ENCODE measurements around the gene PHOX2B.

GRCh38 chr4:41745292-41746024, 3.1 kb downstream of the PHOX2B start:
- no peak for TF ChIP-seq CTCF (IDR thresholded peaks at IDR 0.05; ENCODE audit: low read depth, low read length, missing input control)
- no peak for TF ChIP-seq YY1 (IDR thresholded peaks at IDR 0.05)
- TF ChIP-seq MAX (IDR thresholded peaks at IDR 0.05): no peak
- TF ChIP-seq EGR1 (IDR thresholded peaks at IDR 0.05; ENCODE audit: low read depth in 2 of 2): no peak
- TF ChIP-seq REST (IDR thresholded peaks at IDR 0.05): no peak
- TF ChIP-seq FOXA1 (IDR thresholded peaks at IDR 0.05): no peak
- no peak for TF ChIP-seq ZBTB33 (IDR thresholded peaks at IDR 0.05)
- no peak for TF ChIP-seq GABPA (IDR thresholded peaks at IDR 0.05 in 1 of 2, conservative IDR thresholded peaks at IDR 0.05 in 1 of 2)
- no peak for TF ChIP-seq TAF1 (conservative IDR thresholded peaks at IDR 0.05)
- no peak for TF ChIP-seq ATF3 (IDR thresholded peaks at IDR 0.05)

Data from liver (tissue), 3 donors.